ENCODE measurements around the gene TAS2R7.
"Not testable (repeated sequence)": the region's sequence is repeated elsewhere in the genome, so short reads cannot be mapped to it uniquely, and the experiment has no call there.

The TAS2R7 gene

GRCh38 chr12:10802587-10802986 is at the start of gene TAS2R7:
TAS2R7 (minus strand) TSS chr12:10802627; CDS start chr12:10802570, 57 bp downstream.
- DNase-seq (ENCODE audit: low spot score) = no peak

GRCh38 chr12:10851243-10851858 is 48.9 kb upstream of the TAS2R7 start:
- DNase-seq (ENCODE audit: low spot score) = peak; percentile 2

DNA sequence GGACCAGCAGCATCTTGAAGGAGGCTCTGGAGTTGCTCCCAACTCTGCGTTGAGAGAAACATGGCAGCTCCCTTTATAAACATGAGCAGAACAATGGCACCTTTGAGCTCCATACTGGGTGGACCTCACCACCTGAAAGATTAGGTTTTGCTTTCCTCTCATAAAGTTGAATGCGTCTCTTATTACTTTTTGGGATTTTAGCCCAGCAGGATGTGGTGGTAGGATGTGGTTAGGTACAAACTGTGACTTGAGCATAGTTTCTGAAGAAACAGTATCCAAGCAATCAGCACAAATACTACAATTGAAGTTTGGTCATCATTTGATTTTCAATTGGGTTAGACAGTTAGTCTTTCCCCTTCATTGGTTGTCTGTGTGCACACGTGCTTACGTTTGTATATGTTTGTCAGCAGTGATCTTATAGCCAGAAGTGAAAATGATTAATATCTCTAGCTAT is 47.0 kb upstream of the TAS2R7 start, which contains the start of gene PRR4:
Gene PRR4, minus strand, starts transcription at position 51 of the 454 bp plus-strand sequence. Its CDS starts 38 bp downstream, at position 13.
- no peak for DNase-seq (ENCODE audit: low spot score)

DNA sequence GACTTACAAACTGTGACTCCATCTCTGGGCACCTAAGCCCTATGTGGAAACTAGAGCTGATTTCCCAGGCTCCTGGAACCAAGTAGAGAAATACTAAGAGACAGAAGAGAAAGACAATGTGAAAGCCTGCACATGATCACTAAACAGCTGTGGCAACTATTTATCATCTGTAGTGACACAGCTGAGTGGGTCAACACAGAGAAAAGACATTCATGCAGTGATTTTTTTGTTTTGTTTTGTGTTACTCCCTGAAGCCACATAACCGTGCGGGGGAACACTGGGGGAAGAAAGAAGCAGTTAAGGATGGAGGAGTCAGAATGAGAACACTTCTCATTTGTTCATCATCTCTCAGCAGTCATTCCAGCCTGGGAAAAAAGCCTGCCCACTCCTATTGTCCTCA is 45.3 kb upstream of the TAS2R7 start:
- no peak for DNase-seq (ENCODE audit: low spot score)

DNA sequence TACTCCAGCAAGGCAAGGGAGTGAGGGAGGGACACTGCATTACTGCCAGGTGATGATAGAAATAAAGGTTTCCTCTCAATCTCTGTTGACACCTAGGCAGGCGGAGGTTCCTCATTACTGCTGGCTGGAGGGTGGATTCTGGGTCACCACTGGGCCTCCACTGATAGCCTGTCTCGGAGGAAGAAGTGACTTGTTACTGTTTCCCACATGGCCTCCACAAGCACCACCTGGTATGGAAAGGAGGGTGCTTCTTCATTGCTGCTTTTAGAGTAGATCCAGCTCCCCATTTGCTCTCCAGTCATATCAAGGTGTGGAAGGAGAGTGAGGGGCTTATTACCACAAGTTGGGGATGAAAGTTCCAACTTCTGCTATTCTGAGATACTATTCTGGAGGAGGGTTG is 40.4 kb upstream of the TAS2R7 start:
- no peak for DNase-seq (ENCODE audit: low spot score)

DNA sequence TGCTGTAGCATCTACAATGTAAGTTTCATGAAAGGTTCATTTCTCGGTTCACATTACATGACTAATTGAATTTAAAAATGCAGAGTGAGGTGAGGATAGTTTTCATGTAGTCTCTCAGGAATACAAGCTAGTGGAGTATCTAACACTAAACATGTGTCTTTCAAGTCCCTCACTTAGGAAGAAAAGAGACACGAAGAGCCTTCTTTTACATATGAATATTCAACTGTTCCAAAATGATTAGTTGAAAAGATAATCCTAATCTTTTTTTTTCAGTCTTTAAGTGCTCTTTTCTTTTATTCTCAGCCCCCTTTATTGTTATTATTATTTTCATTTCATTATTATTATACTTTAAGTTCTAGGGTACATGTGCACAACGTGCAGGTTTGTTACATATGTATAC is 36.0 kb upstream of the TAS2R7 start:
- no peak for DNase-seq (ENCODE audit: low spot score)

GRCh38 chr12:10829994-10830393 is 27.6 kb upstream of the TAS2R7 start:
- no peak for DNase-seq (ENCODE audit: low spot score)

- no peak for DNase-seq (ENCODE audit: low spot score)
Observed at GRCh38 chr12:10826258-10826657, 23.8 kb upstream of the TAS2R7 start, which contains the start of gene TAS2R10. TAS2R10 (minus strand) TSS chr12:10826358; CDS start chr12:10826269, 89 bp downstream.

- DNase-seq (ENCODE audit: low spot score) = no peak
Observed at GRCh38 chr12:10824957-10825356, 22.5 kb upstream of the TAS2R7 start.

- no peak for DNase-seq (ENCODE audit: low spot score)
Observed at GRCh38 chr12:10811883-10812536, 9.6 kb upstream of the TAS2R7 start.

- no peak for DNase-seq (ENCODE audit: low spot score)
Observed at GRCh38 chr12:10810068-10810467, 7.6 kb upstream of the TAS2R7 start, which contains the start of gene TAS2R9. TAS2R9 (minus strand) TSS chr12:10810168; CDS start chr12:10810075, 93 bp downstream.

DNA sequence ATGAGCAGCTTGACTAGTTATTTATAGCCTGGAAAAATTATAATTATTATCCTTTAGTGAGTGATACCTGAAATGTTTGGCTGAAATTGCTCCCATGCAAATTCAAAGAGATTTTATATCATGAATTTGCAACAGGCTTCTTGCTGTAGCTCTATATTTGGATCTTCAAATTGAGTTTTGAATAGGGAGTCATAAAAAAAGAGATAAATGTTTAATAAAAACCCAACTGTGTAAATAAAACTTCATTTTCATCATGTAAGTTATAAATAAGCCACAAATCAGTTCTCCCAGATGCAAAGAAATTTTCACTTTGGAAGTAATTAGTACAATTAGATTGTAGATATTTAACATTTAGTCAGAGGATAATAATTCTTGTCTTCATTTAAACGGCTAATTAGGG is 4.8 kb upstream of the TAS2R7 start, which contains the start of gene TAS2R8:
Gene TAS2R8, minus strand, starts transcription at position 101 of the 400 bp plus-strand sequence. CDS start 306 bp downstream, outside the sequence.
- DNase-seq (ENCODE audit: low spot score) = no peak

DNA sequence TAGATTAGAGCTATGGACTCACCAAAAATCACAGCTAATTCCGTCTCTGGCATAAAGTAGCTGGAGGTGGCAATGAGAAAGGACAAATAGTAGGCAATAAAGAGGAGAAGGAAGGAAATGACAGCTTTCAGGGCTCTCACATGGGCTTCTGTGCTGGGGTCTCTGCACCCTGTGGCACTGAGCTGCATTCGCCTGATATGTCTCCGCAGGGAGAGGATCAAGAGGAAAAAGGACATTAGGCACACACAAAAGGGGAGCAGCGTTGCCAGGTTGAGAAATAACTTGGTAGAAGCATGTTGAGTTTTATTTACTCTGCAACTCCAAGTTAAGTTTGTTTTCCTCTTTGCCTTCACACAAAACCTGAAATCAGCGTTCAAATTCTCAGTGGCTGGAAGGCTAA is 686 bp downstream of the TAS2R7 start:
- no peak for DNase-seq (ENCODE audit: low spot score)

DNA sequence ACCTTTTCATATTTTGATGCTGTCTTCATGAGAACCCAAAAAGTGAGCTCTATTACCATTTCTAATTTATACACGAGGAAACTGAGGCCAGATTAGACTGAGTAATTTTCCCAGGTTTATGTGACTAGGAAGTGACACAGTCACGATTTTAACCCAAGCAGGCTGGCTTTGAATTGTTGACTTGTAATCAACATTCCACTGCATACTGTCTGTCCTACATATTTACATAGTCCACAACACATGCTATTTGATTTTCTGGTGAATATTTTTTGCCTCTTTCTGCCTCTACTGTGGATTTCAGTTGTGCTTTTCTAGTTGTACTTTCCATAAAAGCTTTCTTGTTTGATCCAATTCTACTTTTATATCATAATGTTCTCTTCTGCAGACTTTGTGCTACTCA is 8.2 kb downstream of the TAS2R7 start:
- no peak for DNase-seq (ENCODE audit: low spot score)

DNA sequence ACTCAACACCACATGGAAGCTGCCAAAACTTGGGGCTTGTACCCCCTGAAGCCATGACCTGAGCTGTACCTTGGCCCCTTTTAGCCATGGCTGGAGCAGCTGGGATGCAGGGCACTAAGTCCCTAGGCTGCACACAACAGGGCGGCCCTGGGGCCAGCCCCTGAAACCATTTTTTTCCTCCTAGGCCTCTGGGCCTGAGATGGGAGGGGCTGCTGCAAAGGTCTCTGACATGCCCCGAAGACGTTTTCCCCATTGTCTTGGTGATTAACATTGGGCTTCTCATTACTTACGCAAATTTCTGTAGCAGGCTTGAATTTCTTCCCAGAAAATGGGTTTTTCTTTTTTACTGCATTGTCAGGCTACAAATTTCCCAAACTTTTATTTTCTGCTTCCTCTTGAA is 10.7 kb downstream of the TAS2R7 start:
- DNase-seq (ENCODE audit: low spot score) = not testable (repeated sequence)

GRCh38 chr12:10783252-10783651 is 19.2 kb downstream of the TAS2R7 start:
- no peak for DNase-seq (ENCODE audit: low spot score)

GRCh38 chr12:10779103-10779502 is 23.3 kb downstream of the TAS2R7 start:
- DNase-seq (ENCODE audit: low spot score) = no peak

- peak; percentile 35 for DNase-seq (ENCODE audit: low spot score)
Observed at GRCh38 chr12:10771132-10771733, 31.2 kb downstream of the TAS2R7 start.

DNA sequence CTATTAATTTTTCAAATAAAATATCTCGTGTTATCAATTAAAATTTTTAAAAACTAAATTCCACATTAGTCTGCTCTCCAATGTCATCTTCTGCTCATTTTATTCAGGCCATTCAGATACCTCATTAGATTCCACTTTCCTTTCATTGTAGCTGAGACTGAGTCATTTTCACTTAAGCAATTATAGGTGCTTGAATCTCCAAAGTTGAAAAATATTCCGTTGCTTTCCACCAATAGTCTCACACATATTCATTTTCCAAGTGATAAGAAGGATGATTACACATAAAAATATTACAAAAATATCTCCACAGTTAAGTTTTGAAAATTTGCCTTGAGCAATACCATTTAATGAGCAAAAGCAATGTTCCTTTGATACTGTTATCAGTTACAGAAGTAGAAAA is 42.8 kb downstream of the TAS2R7 start:
- DNase-seq (ENCODE audit: low spot score) = no peak

DNA sequence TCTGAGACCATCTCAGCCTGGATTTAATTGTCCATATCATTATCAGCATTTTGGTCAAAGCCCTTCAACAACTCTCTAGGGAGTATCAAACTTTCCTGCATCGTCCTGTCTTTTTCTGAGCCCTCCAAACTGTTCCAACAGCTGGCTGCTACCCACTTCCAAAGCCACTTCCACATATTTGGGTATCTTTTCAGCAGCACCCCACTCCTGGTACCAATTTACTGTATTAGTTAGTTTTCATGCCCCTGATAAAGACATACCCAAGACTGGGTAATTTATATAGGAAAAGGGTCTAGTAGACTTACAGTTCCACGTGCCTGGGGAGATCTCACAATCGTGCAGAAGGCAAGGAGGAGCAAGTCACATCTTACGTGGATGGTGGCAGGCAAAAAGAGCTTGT is 46.2 kb downstream of the TAS2R7 start:
- no peak for DNase-seq (ENCODE audit: low spot score)

DNA sequence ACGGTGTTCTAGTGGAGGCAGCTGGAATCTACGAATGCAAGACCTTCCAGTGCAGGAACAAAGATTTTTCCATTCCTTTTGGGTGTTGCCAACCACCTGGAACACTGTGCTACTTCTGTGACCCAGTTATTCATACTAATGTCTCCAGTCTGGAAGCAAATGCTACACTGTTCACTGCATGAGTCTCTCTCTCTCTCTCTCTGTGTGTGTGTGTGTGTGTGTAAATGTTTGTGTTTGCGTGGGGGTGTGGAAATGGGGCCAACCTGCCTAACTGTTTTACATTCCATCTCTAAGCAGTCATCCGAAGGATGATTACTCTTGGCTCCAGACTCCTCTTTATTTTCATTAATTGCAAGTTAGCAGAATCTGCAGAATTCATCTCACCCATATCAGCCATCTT is 49.4 kb downstream of the TAS2R7 start:
- peak; percentile 85 for DNase-seq (ENCODE audit: low spot score)
